Measurements from ENCODE around the gene EFEMP2. TPM values are rescaled to one million over a fixed set of nuclear protein-coding genes. Genes with fewer than 3 reads are reported as not detected.

EFEMP2 gene
- total and polyA plus RNA-seq, 2 donors (not counting 1 experiment from before 2014, with no cell fraction given) = 9.5 to 14.7 TPM

GRCh38 chr11:65843811-65844210 lies 28.8 kb downstream of the EFEMP2 start:
- no CpG with 5 or more reads among the region's 3 CpGs for WGBS (ENCODE audit: insufficient coverage)

GRCh38 chr11:65842144-65842543 lies 30.5 kb downstream of the EFEMP2 start:
- POLR2A ChIA-PET = interaction anchor here (0.7 kb wide), 1 partner anchor 14 kb away, joined by 9 read pairs; no protein-coding TSS in a partner anchor

More at GRCh38 chr11:65843811-65844210, 28.8 kb downstream of the EFEMP2 start:
- H3K4me2 ChIP-seq (replicated peaks; ENCODE audit: low read depth, low read length, poor library complexity, severe bottlenecking) = no peak overlapping the region
- H3K9ac ChIP-seq (ENCODE audit: low read length) = no peak overlapping the region
- H4K20me1 ChIP-seq (ENCODE audit: control insufficient read depth, insufficient read depth, low read length, poor library complexity, severe bottlenecking) = no peaks in the 10 kb centered on the region
- no peak for DNase-seq
- H3K27ac Mint-ChIP-seq = no peak overlapping the region
- H3K4me3 ChIP-seq (ENCODE audit: control extremely low read depth in 1 of 5, extremely low read depth in 1 of 5, insufficient read depth in 1 of 5, low read depth in 2 of 5, low read length in 4 of 5) = no peak overlapping the region
- no peaks in the 10 kb centered on the region for H3K27me3 Mint-ChIP-seq
- ATAC-seq (ENCODE audit: low read depth) = no peak
- H3K27ac ChIP-seq (ENCODE audit: low read length in 2 of 2) = no peak overlapping the region
- ChIA-PET POLR2A (no interaction called here), CTCF (no interaction called here)
- intact Hi-C loops (cut with micrococcal nuclease) = no loop called here
- no peak overlapping the region for H2AFZ ChIP-seq (ENCODE audit: insufficient read depth, low read depth, low read length, poor library complexity, severe bottlenecking)
- H3K36me3 ChIP-seq (replicated peaks in 1 of 2; ENCODE audit: control extremely low read depth in 1 of 2, control insufficient read depth in 1 of 2, extremely low read depth in 1 of 2, insufficient read depth in 2 of 2, low read length in 1 of 2) = no peaks in the 10 kb centered on the region
- no peaks in the 10 kb centered on the region for H3K9me3 ChIP-seq (ENCODE audit: control extremely low read depth in 1 of 3, control insufficient read depth in 2 of 3, insufficient read depth in 1 of 3, low read length in 2 of 3)
- no peaks in the 10 kb centered on the region for H3K9me3 Mint-ChIP-seq (ENCODE audit: insufficient read depth)
- H3K4me1 Mint-ChIP-seq = no peaks in the 10 kb centered on the region
- no peaks in the 10 kb centered on the region for H3K4me1 ChIP-seq (ENCODE audit: control insufficient read depth in 2 of 2, insufficient read depth in 2 of 2, low read length in 2 of 2)
- H3K27me3 ChIP-seq (replicated peaks in 1 of 4; ENCODE audit: control extremely low read depth in 1 of 4, control insufficient read depth in 3 of 4, insufficient read depth in 4 of 4, low read length in 3 of 4) = no peaks in the 10 kb centered on the region
- no peak for TF ChIP-seq EZH2 (IDR thresholded peaks at IDR 0.05; ENCODE audit: borderline replicate concordance, insufficient read depth, low read depth, low read length, poor library complexity, severe bottlenecking)
- TF ChIP-seq CTCF (IDR thresholded peaks at IDR 0.05) = no peak
- H3K4me3 Mint-ChIP-seq = no peak overlapping the region
- H3K79me2 ChIP-seq (ENCODE audit: control insufficient read depth, insufficient read depth, low read length) = no peaks in the 10 kb centered on the region

More at GRCh38 chr11:65842144-65842543, 30.5 kb downstream of the EFEMP2 start:
- no peak overlapping the region for H2AFZ ChIP-seq (ENCODE audit: insufficient read depth, low read depth, low read length, poor library complexity, severe bottlenecking)
- ATAC-seq (ENCODE audit: low read depth) (no peak), DNase-seq (no peak)
- no peaks in the 10 kb centered on the region for H3K4me1 ChIP-seq (ENCODE audit: control insufficient read depth in 2 of 2, insufficient read depth in 2 of 2, low read length in 2 of 2)
- no peak overlapping the region for H3K9ac ChIP-seq (ENCODE audit: low read length)
- Mint-ChIP-seq H3K4me3 (no peak overlapping the region), H3K27me3 (no peaks in the 10 kb centered on the region), H3K9me3 (ENCODE audit: insufficient read depth) (no peaks in the 10 kb centered on the region), H3K27ac (no peak overlapping the region), H3K4me1 (no peaks in the 10 kb centered on the region)
- WGBS (ENCODE audit: insufficient coverage) = 94% methylated on average over 4 of the region's 4 CpGs
- intact Hi-C loops (cut with micrococcal nuclease) = no loop called here
- no peaks in the 10 kb centered on the region for H3K36me3 ChIP-seq (replicated peaks in 1 of 2; ENCODE audit: control extremely low read depth in 1 of 2, control insufficient read depth in 1 of 2, extremely low read depth in 1 of 2, insufficient read depth in 2 of 2, low read length in 1 of 2)
- H4K20me1 ChIP-seq (ENCODE audit: control insufficient read depth, insufficient read depth, low read length, poor library complexity, severe bottlenecking) = no peaks in the 10 kb centered on the region
- TF ChIP-seq CTCF (IDR thresholded peaks at IDR 0.05) (no peak), EZH2 (IDR thresholded peaks at IDR 0.05; ENCODE audit: borderline replicate concordance, insufficient read depth, low read depth, low read length, poor library complexity, severe bottlenecking) (no peak)
- no peaks in the 10 kb centered on the region for H3K9me3 ChIP-seq (ENCODE audit: control extremely low read depth in 1 of 3, control insufficient read depth in 2 of 3, insufficient read depth in 1 of 3, low read length in 2 of 3)
- CTCF ChIA-PET = interaction anchor here (0.7 kb wide), 2 partner anchors 42 to 302 kb away, joined by 5 to 6 read pairs; no protein-coding TSS in a partner anchor
- no peaks in the 10 kb centered on the region for H3K27me3 ChIP-seq (replicated peaks in 1 of 4; ENCODE audit: control extremely low read depth in 1 of 4, control insufficient read depth in 3 of 4, insufficient read depth in 4 of 4, low read length in 3 of 4)
- no peak overlapping the region for H3K27ac ChIP-seq (ENCODE audit: low read length in 2 of 2)
- H3K4me2 ChIP-seq (replicated peaks; ENCODE audit: low read depth, low read length, poor library complexity, severe bottlenecking) = no peak overlapping the region
- H3K4me3 ChIP-seq (ENCODE audit: control extremely low read depth in 1 of 5, extremely low read depth in 1 of 5, insufficient read depth in 1 of 5, low read depth in 2 of 5, low read length in 4 of 5) = no peak overlapping the region
- H3K79me2 ChIP-seq (ENCODE audit: control insufficient read depth, insufficient read depth, low read length) = no peaks in the 10 kb centered on the region

Measured in B cell (primary cell).